Kidney epithelial cell (primary cell): ENCODE data around the gene AGK. TPM values are rescaled to one million over a fixed set of nuclear protein-coding genes. Genes with fewer than 3 reads are reported as not detected.
"Not testable (repeated sequence)": the region's sequence is repeated elsewhere in the genome, so short reads cannot be mapped to it uniquely, and the experiment has no call there.

Source experiments
- DNase-seq: peaks from one replicate; pipeline ENCODE4 v3.0.0-alpha.2; 2010; ENCODE audit warnings: low read depth
- H3K27me3 ChIP-seq: 2 replicates; pipeline ENCODE4 v1.6.0; 2011; ENCODE audit warnings: low read length; ENCODE audit not compliant: control insufficient read depth, insufficient read depth
- H3K36me3 ChIP-seq: 2 replicates; pipeline ENCODE4 v1.5.1; 2011; ENCODE audit warnings: low read length; ENCODE audit not compliant: control insufficient read depth, insufficient read depth
- H3K4me3 ChIP-seq: 2 replicates; pipeline ENCODE4 v1.5.1; 2011; ENCODE audit warnings: low read depth, mild to moderate bottlenecking, control low read depth, low read length
- CTCF ChIP-seq: IDR thresholded peaks from 2 replicates; pipeline ENCODE4 v1.5.1; 2011; ENCODE audit warnings: mild to moderate bottlenecking, moderate library complexity, low read length, control low read depth, inconsistent platforms; ENCODE audit not compliant: insufficient read depth, poor library complexity, severe bottlenecking
- total RNA-seq: library from RNA; depleted of rRNA; stranded (reverse); fragments of >200 nt; gene quantifications from 2 replicates; pipeline ENCODE4 v1.2.3, GENCODE V29; 2015

The AGK gene
- total RNA-seq, 1 donor from 2014 or later, result 35.3 TPM

DNA sequence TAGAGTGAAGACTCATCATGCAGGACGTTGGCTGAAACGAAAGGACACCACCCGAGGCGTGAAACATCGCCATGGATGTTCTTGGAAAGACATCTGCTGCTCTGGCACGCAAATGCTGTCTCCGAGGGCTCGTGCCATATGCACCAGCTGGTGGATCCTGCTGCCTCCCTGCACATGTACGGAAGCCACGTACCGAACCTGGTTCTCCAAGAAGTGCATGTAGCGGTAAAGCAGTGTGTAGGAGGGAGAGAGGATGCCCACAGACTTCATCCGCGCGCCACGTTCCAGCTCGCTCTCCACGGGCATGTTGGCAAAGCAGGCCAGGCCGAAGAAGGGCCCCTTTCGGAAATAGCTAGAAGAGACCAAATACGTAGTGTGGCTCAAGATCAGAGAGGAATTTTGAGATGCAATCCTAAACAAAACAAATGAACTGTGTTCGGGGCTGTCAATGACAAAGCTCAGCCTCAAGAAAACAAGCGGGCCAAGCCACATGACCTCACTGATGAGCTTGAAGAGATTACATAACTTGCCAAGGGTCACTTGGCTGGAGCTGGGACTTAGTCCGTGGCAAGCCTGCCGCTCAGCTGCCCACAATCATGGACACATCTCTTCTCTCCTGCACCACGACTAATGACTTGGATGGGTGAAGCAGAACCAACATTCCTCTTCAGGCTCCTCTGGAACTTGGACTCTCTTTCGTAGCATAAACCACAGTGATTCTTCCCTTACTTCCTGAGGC is 134.2 kb downstream of the AGK start:
- DNase-seq, result no peak
- no peaks in the 10 kb centered on the region for H3K27me3 ChIP-seq
- H3K4me3 ChIP-seq, result no peak overlapping the region
- no peak for TF ChIP-seq CTCF
- no peaks in the 10 kb centered on the region for H3K36me3 ChIP-seq

DNA sequence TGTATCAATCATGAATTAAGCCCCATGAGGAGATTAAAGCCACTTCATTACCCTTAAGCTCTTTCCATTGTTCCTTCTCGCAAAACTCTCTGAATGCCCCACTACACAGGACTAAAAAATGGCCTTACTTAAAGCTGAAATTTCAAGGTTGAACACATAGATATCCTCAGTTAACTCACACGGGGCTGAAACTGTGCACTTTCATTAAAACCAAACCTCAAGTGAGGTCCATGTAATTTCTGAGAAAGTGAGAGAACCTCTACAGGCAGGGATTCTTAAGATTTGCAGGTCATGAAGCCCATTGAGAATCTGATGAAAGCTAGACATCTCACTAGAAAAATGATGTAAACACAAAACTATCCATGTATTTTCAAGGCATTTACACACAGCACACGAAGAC is 134.9 kb downstream of the AGK start:
- no peaks in the 10 kb centered on the region for H3K36me3 ChIP-seq
- H3K4me3 ChIP-seq, result no peak overlapping the region
- no peak for TF ChIP-seq CTCF
- DNase-seq, result no peak
- no peaks in the 10 kb centered on the region for H3K27me3 ChIP-seq

DNA sequence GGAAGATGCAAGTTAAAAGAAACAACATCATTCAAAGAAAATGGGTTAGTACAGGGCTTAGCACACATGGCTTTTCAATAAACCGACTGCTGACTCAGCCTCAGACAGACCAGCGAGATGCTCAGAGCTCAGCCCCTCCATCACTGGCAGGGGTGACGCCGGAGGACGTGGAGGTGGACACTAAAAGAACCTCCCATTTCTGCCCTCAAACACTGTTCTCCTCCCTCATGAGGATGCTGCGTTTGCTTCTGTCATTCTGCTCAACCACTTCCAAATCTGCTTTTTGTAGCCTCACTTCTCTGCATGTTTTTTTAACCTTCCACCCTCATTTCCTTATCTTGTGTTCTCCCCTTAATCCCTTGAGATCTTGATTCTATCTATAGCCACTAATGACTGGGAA is 135.5 kb downstream of the AGK start:
- no peak for TF ChIP-seq CTCF
- no peak for DNase-seq

DNA sequence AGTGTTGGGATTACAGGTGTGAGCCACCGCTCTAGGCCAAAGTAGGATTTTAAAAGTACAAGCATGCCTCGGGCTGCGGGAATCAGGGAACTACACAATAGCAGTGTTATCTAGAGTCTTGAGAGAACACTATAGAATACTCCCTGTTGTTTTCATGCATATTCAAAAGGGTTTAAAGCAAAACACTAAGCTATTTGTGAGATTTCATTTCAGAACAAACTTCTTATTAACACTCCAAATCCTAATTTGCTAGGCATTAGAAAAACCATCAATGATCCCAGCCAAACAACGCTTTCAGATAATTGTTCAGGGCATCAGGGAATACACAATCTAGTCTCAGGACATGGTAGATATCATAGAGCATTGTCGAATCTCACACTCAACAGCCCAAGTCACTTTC is 136.8 kb downstream of the AGK start:
- no peak for TF ChIP-seq CTCF
- Histone ChIP-seq H3K4me3 (no peak overlapping the region), H3K27me3 (no peaks in the 10 kb centered on the region), H3K36me3 (no peaks in the 10 kb centered on the region)
- no peak for DNase-seq

More for the DNA sequence above, 135.5 kb downstream of the AGK start:
- no peaks in the 10 kb centered on the region for H3K36me3 ChIP-seq
- no peaks in the 10 kb centered on the region for H3K27me3 ChIP-seq
- H3K4me3 ChIP-seq, result no peak overlapping the region

GRCh38 chr7:141689072-141689825 is 138.0 kb downstream of the AGK start:
- H3K27me3 ChIP-seq, H3K4me3 ChIP-seq, DNase-seq, H3K36me3 ChIP-seq: not testable (repeated sequence)

DNA sequence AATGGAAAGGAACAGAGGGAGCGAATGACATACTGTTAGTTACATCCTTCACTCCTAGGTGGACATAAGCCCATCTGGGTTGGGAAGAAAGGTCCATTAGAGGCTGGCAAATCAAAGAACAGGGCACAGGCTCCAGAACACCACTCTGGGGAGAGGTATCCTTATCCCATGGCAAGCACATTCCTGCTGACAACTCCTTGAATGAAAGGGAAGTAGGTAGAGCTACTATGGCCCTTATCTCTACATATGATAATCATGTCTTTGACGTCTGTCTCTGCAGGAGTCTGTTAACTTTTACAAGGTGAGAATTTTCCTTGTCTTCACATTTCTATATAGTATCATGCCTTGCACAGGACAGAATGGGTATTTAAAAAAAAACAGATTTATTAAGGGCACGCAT is 140.3 kb downstream of the AGK start:
- Histone ChIP-seq H3K27me3 (no peaks in the 10 kb centered on the region), H3K4me3 (no peak overlapping the region), H3K36me3 (no peaks in the 10 kb centered on the region)
- TF ChIP-seq CTCF, result no peak
- no peak for DNase-seq
